HepG2 (cell line): ENCODE measurements around the gene LEAP2. TPM values are rescaled to one million over a fixed set of nuclear protein-coding genes. Genes with fewer than 3 reads are reported as not detected.

Experiments
- BRD4 ChIP-seq: sonication (generic); formaldehyde crosslinking; IDR thresholded peaks from 2 replicates; pipeline ENCODE4 v1.4.0; 2020; ENCODE audit warnings: missing genetic modification reagents
- CSRNP1 ChIP-seq: sonication (generic); formaldehyde crosslinking; IDR thresholded peaks from 2 replicates; pipeline ENCODE4 v1.8.1; 2023; ENCODE audit warnings: mild to moderate bottlenecking, missing genetic modification reagents
- ELK4 ChIP-seq: sonication (generic); formaldehyde crosslinking; IDR thresholded peaks from 2 replicates; pipeline ENCODE4 v1.9.0; 2021; ENCODE audit warnings: missing genetic modification reagents, borderline replicate concordance
- ETV5 ChIP-seq: IDR thresholded peaks from 2 replicates; pipeline ENCODE4 v1.6.1; 2018; ENCODE audit warnings: missing biosample characterization, missing genetic modification reagents, inconsistent platforms, borderline replicate concordance
- HBP1 ChIP-seq: IDR thresholded peaks from 2 replicates; pipeline ENCODE4 v1.6.1; 2016; ENCODE audit warnings: low read depth, control low read depth
- HIVEP1 ChIP-seq: sonication (generic); formaldehyde crosslinking; IDR thresholded peaks from 2 replicates; pipeline ENCODE4 v1.4.0; 2020; ENCODE audit warnings: mild to moderate bottlenecking, missing genetic modification reagents
- HNRNPL ChIP-seq: fragments of 200-400 bp; formaldehyde crosslinking; IDR thresholded peaks from 2 replicates; pipeline ENCODE4 v1.6.1; 2017; ENCODE audit warnings: mild to moderate bottlenecking, low read depth, low read length
- KDM5A ChIP-seq: fragments of 200-600 bp; sonication (generic); IDR thresholded peaks from 2 replicates; pipeline ENCODE4 v1.7.0; 2018; ENCODE audit warnings: antibody characterized with exemption, mild to moderate bottlenecking, low read length, borderline replicate concordance
- MIER2 ChIP-seq: IDR thresholded peaks from 2 replicates; pipeline ENCODE4 v1.6.1; 2016; ENCODE audit warnings: missing biosample characterization, missing genetic modification reagents
- POGK ChIP-seq: sonication (generic); formaldehyde crosslinking; conservative IDR thresholded peaks from 2 replicates; pipeline ENCODE4 v1.8.0; 2022; ENCODE audit warnings: mild to moderate bottlenecking, moderate library complexity, missing genetic modification reagents
- POGZ ChIP-seq: sonication (generic); formaldehyde crosslinking; IDR thresholded peaks from 2 replicates; pipeline ENCODE4 v1.4.0; 2020; ENCODE audit warnings: mild to moderate bottlenecking, missing genetic modification reagents
- RBM22 ChIP-seq: fragments of 200-400 bp; formaldehyde crosslinking; optimal IDR thresholded peaks from 2 replicates; pipeline ENCODE3; 2017; ENCODE audit warnings: mild to moderate bottlenecking, low read length, moderate library complexity
- REPIN1 ChIP-seq: sonication (generic); formaldehyde crosslinking; IDR thresholded peaks from 2 replicates; pipeline ENCODE4 v1.8.0; 2022; ENCODE audit warnings: missing genetic modification reagents, low read depth, mild to moderate bottlenecking, borderline replicate concordance
- SMARCE1 ChIP-seq: fragments of 450-650 bp; IDR thresholded peaks from 2 replicates; pipeline ENCODE4 v1.6.1; 2017; ENCODE audit warnings: borderline replicate concordance
- ZFP36 ChIP-seq: fragments of 150-350 bp; IDR thresholded peaks from 2 replicates; pipeline ENCODE4 v1.6.1; 2018; ENCODE audit warnings: borderline replicate concordance, low read length, low read depth; ENCODE audit not compliant: partially characterized antibody
- ZNF225 ChIP-seq: sonication (generic); formaldehyde crosslinking; IDR thresholded peaks from 2 replicates; pipeline ENCODE4 v1.4.0; 2020; ENCODE audit warnings: mild to moderate bottlenecking, missing genetic modification reagents
- ZNF24 ChIP-seq: fragments of 450-650 bp; IDR thresholded peaks from 2 replicates; pipeline ENCODE4 v1.6.1; 2017; ENCODE audit warnings: antibody characterized with exemption, mild to moderate bottlenecking
- ZNF275 ChIP-seq: sonication (generic); formaldehyde crosslinking; IDR thresholded peaks from 2 replicates; pipeline ENCODE4 v1.8.0; 2022; ENCODE audit warnings: missing genetic modification reagents, mild to moderate bottlenecking, inconsistent platforms, borderline replicate concordance
- ZNF652 ChIP-seq: IDR thresholded peaks from 2 replicates; pipeline ENCODE4 v1.6.1; 2016; ENCODE audit warnings: low read depth, borderline replicate concordance
- ZNF724P ChIP-seq: sonication (generic); formaldehyde crosslinking; IDR thresholded peaks from 2 replicates; pipeline ENCODE4 v1.8.0; 2022; ENCODE audit warnings: missing genetic modification reagents, borderline replicate concordance
- ZNF788 ChIP-seq: sonication (generic); formaldehyde crosslinking; IDR thresholded peaks from 2 replicates; pipeline ENCODE4 v1.5.0; 2020; ENCODE audit warnings: mild to moderate bottlenecking, missing genetic modification reagents, borderline replicate concordance
- ZSCAN20 ChIP-seq: sonication (generic); formaldehyde crosslinking; IDR thresholded peaks from 2 replicates; pipeline ENCODE4 v1.4.0; 2020; ENCODE audit warnings: missing genetic modification reagents, mild to moderate bottlenecking, borderline replicate concordance
- polyA plus RNA-seq, 8 experiments: library from polyadenylated mRNA; depleted of rRNA in 3 of 8; stranded (reverse) in 7 of 8; unstranded in 1 of 8; fragments of >200 nt; fragmentation: Illumina TruSeq in 4 of 8; extraction: Trizol in 4 of 8; gene quantifications; 2 replicates each; pipeline versions ENCODE4 v1.2.1 to v1.2.3, GENCODE V29; 2011 to 2016; ENCODE audit warnings: low read depth in 4 of 8, missing spikeins in 1 of 8, mixed read lengths in 1 of 8; ENCODE audit not compliant: insufficient read depth in 1 of 8
- total RNA-seq, 5 experiments: library from RNA; depleted of rRNA; stranded (reverse); fragments of >200 nt; fragmentation: Illumina TruSeq; extraction: Trizol; gene quantifications; 2 replicates each; pipeline ENCODE4 v1.2.3, GENCODE V29; 2016; ENCODE audit warnings: low read depth in 1 of 5

LEAP2 gene
- total and polyA plus RNA-seq, 2 of the 13 experiments (the other 11 are each of a cell fraction or from before 2014, with no cell fraction given): 23.9 to 51.9 TPM

- no peak; the same call in 1 of the 2 replicates for TF ChIP-seq ELK4 (CRISPR knock-in tag)
- TF ChIP-seq HBP1 (CRISPR knock-in tag): no peak; the same call in 1 of the 2 replicates
- TF ChIP-seq SMARCE1: no peak
- peak; percentile 32; the same call in 1 of the 2 replicates for TF ChIP-seq POGZ
- no peak for TF ChIP-seq MIER2
- no peak for TF ChIP-seq ZNF652 (CRISPR knock-in tag)
- no peak for TF ChIP-seq KDM5A
- TF ChIP-seq ZNF275: no peak
- TF ChIP-seq ZNF724P (CRISPR knock-in tag): peak; percentile 63; the same call in 1 of the 2 replicates
- 0 out of 2 replicates have a peak, but pooled peaks have one; percentile 31 for TF ChIP-seq REPIN1 (CRISPR knock-in tag)
- TF ChIP-seq ZFP36: no peak
- TF ChIP-seq HNRNPL: 0 out of 2 replicates have a peak, but pooled peaks have one; percentile 47
- TF ChIP-seq CSRNP1 (CRISPR knock-in tag): no peak
- TF ChIP-seq ZSCAN20: peak; percentile 22; the same call in 1 of the 2 replicates
- peak; percentile 81 for TF ChIP-seq ETV5
- peak; percentile 17; the same call in 1 of the 2 replicates for TF ChIP-seq ZNF225 (CRISPR knock-in tag)
- no peak for TF ChIP-seq RBM22
- peak; percentile 50; the same call in 1 of the 2 replicates for TF ChIP-seq ZNF788
- TF ChIP-seq BRD4: no peak; the same call in 1 of the 2 replicates
- no peak for TF ChIP-seq ZNF24
- peak; percentile 31; the same call in 1 of the 2 replicates for TF ChIP-seq POGK (CRISPR knock-in tag)
- TF ChIP-seq HIVEP1 (CRISPR knock-in tag): 0 out of 2 replicates have a peak, but pooled peaks have one; percentile 54
Measured at GRCh38 chr5:132830436-132831094, 42.9 kb upstream of the LEAP2 start, which contains the start of gene SHROOM1 (continued).
